Endothelial cell of umbilical vein (primary cell): ENCODE results near the gene TTL. TPM values are rescaled to one million over a fixed set of nuclear protein-coding genes. Genes with fewer than 3 reads are reported as not detected.

Source experiments
- BruUV-seq: library from RNA; stranded (reverse); fragments of 400-500 nt; replicated peaks from 2 replicates; lab custom pipeline; 2021; lab: Mats Ljungman, UMichigan
- CTCF ChIA-PET: fragments of 300-600, 350-600 bp; sonication (Branson Sonifier 250); formaldehyde crosslinking; loops from one replicate; lab custom pipeline; 2021; ENCODE audit warnings: antibody characterized with exemption, inconsistent platforms; lab: Charles Lee
- POLR2A ChIA-PET: fragments of 300-600, 350-600 bp; sonication (Branson Sonifier 250); formaldehyde crosslinking; loops from one replicate; lab custom pipeline; 2021; ENCODE audit warnings: antibody characterized with exemption, inconsistent platforms; lab: Charles Lee
- DNase-seq: peaks from one replicate; pipeline ENCODE4 v3.0.0-alpha.2; 2011; ENCODE audit warnings: low read depth, low spot score
- FAIRE-seq: peaks from 2 replicates; lab custom pipeline; 2011; peaks lifted over from hg19 to GRCh38; lab: Jason Lieb, UNC
- H2AFZ ChIP-seq: 2 replicates; pipeline ENCODE4 v1.6.0; 2012; ENCODE audit warnings: low read depth, low read length, control low read depth, inconsistent platforms
- H3K27ac ChIP-seq: 2 replicates; pipeline ENCODE4 v1.5.1; 2011; ENCODE audit warnings: low read depth, mild to moderate bottlenecking, control low read depth, low read length, moderate library complexity; ENCODE audit not compliant: insufficient read depth
- H3K27me3 ChIP-seq, 2 experiments: 2 replicates each; pipeline versions ENCODE4 v1.6.0 to v1.6.1; 2011; ENCODE audit warnings: low read length in 2 of 2, mixed read lengths in 1 of 2; ENCODE audit not compliant: control insufficient read depth in 2 of 2, insufficient read depth in 2 of 2
- H3K36me3 ChIP-seq, 2 experiments: 2 replicates in 1 of 2; 3 replicates in 1 of 2; pipeline ENCODE4 v1.5.1; 2011; ENCODE audit warnings: low read length in 2 of 2, mild to moderate bottlenecking in 1 of 2, moderate library complexity in 1 of 2; ENCODE audit not compliant: control insufficient read depth in 2 of 2, insufficient read depth in 2 of 2; ENCODE audit errors: extremely low read depth in 1 of 2
- H3K4me1 ChIP-seq: 3 replicates; pipeline ENCODE4 v1.5.1; 2011; ENCODE audit warnings: mild to moderate bottlenecking, low read length; ENCODE audit not compliant: control insufficient read depth, insufficient read depth; ENCODE audit errors: extremely low read depth
- H3K4me2 ChIP-seq: 2 replicates; pipeline ENCODE4 v1.6.1; 2011; ENCODE audit warnings: low read length, control low read depth, mixed read lengths; ENCODE audit not compliant: insufficient read depth
- H3K4me3 ChIP-seq, 3 experiments: fragments of 200-600 bp in 1 of 3; sonication (generic), shearing (Covaris generic) in 1 of 3; replicated peaks in 1 of 3; 2 replicates each; pipeline ENCODE4 v1.5.1; 2011 to 2016; ENCODE audit warnings: control low read depth in 3 of 3, low read length in 3 of 3, mild to moderate bottlenecking in 2 of 3, inconsistent platforms in 1 of 3, low read depth in 1 of 3, moderate library complexity in 1 of 3; ENCODE audit not compliant: insufficient read depth in 1 of 3
- H3K79me2 ChIP-seq: 2 replicates; pipeline ENCODE4 v1.6.0; 2012; ENCODE audit warnings: low read length, inconsistent platforms; ENCODE audit not compliant: control insufficient read depth, insufficient read depth
- H3K9ac ChIP-seq: replicated peaks from 2 replicates; pipeline ENCODE3; 2011; ENCODE audit warnings: low read length, control low read depth; ENCODE audit not compliant: insufficient read depth; ENCODE audit errors: extremely low read depth
- H3K9me1 ChIP-seq: replicated peaks from 3 replicates; pipeline ENCODE4 v1.6.0; 2011; ENCODE audit warnings: mild to moderate bottlenecking, low read length; ENCODE audit not compliant: control insufficient read depth, insufficient read depth; ENCODE audit errors: extremely low read depth
- H3K9me3 ChIP-seq: replicated peaks from 2 replicates; pipeline ENCODE4 v1.5.1; 2012; ENCODE audit warnings: low read length, inconsistent platforms; ENCODE audit not compliant: control insufficient read depth, insufficient read depth
- H4K20me1 ChIP-seq: replicated peaks from 2 replicates; pipeline ENCODE3; 2011; ENCODE audit warnings: mild to moderate bottlenecking, low read length; ENCODE audit not compliant: control insufficient read depth, insufficient read depth; ENCODE audit errors: extremely low read depth
- EZH2 ChIP-seq: IDR thresholded peaks from 2 replicates; pipeline ENCODE4 v1.6.1; 2012; ENCODE audit warnings: borderline replicate concordance, low read depth, mild to moderate bottlenecking, moderate library complexity, low read length, inconsistent platforms; ENCODE audit not compliant: severe bottlenecking
- FOS ChIP-seq: IDR thresholded peaks from 2 replicates; pipeline ENCODE4 v1.6.1; 2011; ENCODE audit warnings: mild to moderate bottlenecking, low read length, moderate library complexity, borderline replicate concordance; ENCODE audit not compliant: insufficient read depth
- GATA2 ChIP-seq: IDR thresholded peaks from 2 replicates; pipeline ENCODE4 v1.7.0; 2011; ENCODE audit warnings: low read depth, mild to moderate bottlenecking, moderate library complexity, mixed read lengths, low read length; ENCODE audit not compliant: insufficient read length, insufficient read depth
- JUN ChIP-seq: IDR thresholded peaks from 2 replicates; pipeline ENCODE4 v1.6.1; 2011; ENCODE audit warnings: borderline replicate concordance, low read depth; ENCODE audit not compliant: insufficient read length, insufficient read depth
- MYC ChIP-seq: IDR thresholded peaks from one replicate; pipeline ENCODE4 v1.6.1; 2011; ENCODE audit warnings: mild to moderate bottlenecking, low read depth, low read length
- POLR2A ChIP-seq: IDR thresholded peaks from 2 replicates; pipeline ENCODE4 v1.6.1; 2012; ENCODE audit warnings: low read depth, mild to moderate bottlenecking, control low read depth, low read length
- POLR2AphosphoS5 ChIP-seq: IDR thresholded peaks from 2 replicates; pipeline ENCODE4 v1.6.1; 2012; ENCODE audit warnings: low read depth, mild to moderate bottlenecking, control low read depth, low read length, moderate library complexity; ENCODE audit not compliant: insufficient read depth
- dilution Hi-C: fragments of 300-500 bp; cut with MboI; formaldehyde crosslinking; loops from one replicate; pipeline ENCODE4 v1.15.0; 2019; ENCODE audit warnings: low sequenced_read_pairs; ENCODE audit not compliant: extremely low pct_ligation_motif_present
- intact Hi-C: fragments of 100-400 bp; cut with micrococcal nuclease; formaldehyde crosslinking; loops from one replicate; pipeline ENCODE4 v1.10.0; 2022
- polyA plus RNA-seq, 4 experiments: library from polyadenylated mRNA; depleted of rRNA in 3 of 4; stranded (reverse) in 3 of 4; unstranded in 1 of 4; fragments of >200 nt; gene quantifications; 2 replicates each; pipeline versions ENCODE4 v1.2.1 to v1.2.3, GENCODE V29; 2011 to 2012; ENCODE audit warnings: missing spikeins in 1 of 4
- total RNA-seq: library from RNA; stranded (reverse); gene quantifications from 2 replicates; pipeline ENCODE4 v1.2.3, GENCODE V29; 2021
- TF ChIP-seq, protein P1 (sequence below), 2 donors: IDR thresholded peaks; 1 replicate in 1 of 2; 2 replicates in 1 of 2; pipeline ENCODE4 v1.5.1; 2011; ENCODE audit warnings: low read length in 2 of 2, mild to moderate bottlenecking in 2 of 2, moderate library complexity in 2 of 2, control low read depth in 1 of 2, inconsistent platforms in 1 of 2, low read depth in 1 of 2; ENCODE audit not compliant: insufficient read depth in 1 of 2; ENCODE audit errors: extremely low read depth in 1 of 2
- TF ChIP-seq, protein P2 (sequence below): IDR thresholded peaks from 2 replicates; pipeline ENCODE4 v1.6.1; 2011; ENCODE audit not compliant: insufficient read depth, insufficient read length

TTL gene
- total and polyA plus RNA-seq, 2 donors (not counting 3 experiments of a cell fraction or from before 2014, with no cell fraction given) = 21.9 to 66.8 TPM

DNA sequence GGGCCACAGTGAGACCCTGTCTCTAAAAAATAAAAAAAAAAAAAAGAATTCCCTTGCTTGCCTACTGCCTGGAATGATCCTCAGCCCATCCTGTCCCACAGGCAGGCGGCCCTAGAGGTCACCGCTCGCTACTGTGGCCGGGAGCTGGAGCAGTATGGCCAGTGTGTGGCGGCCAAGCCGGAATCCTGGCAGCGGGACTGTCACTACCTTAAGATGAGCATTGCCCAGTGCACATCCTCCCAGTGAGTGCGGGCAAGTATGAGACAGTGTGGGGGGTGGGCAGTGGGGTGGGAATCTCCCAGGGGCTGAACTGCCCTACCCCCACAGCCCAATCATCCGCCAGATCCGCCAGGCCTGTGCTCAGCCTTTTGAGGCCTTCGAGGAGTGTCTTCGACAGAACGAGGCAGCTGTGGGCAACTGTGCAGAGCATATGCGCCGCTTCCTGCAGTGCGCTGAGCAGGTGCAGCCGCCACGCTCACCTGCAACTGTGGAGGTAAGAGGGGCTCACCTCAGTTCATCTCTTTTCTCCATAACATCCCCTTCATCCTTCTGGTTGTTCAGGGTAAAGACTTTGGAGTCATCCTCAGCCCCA is 104.0 kb downstream of the TTL start:
- Histone ChIP-seq H3K27ac (no peak overlapping the region), H3K27me3 (no peaks in the 10 kb centered on the region), H3K36me3 (no peaks in the 10 kb centered on the region), H3K4me3 (no peak overlapping the region), H3K9me1 (no peaks in the 10 kb centered on the region), H3K79me2 (no peaks in the 10 kb centered on the region), H3K4me1 (peaks cover 12% of the 10 kb centered on the region), H2AFZ (no peak overlapping the region), H3K9me3 (no peaks in the 10 kb centered on the region), H3K9ac (no peak overlapping the region), H3K4me2 (no peak overlapping the region), H4K20me1 (no peaks in the 10 kb centered on the region)
- ChIA-PET CTCF (interaction anchor here (1.2 kb wide), 1 partner anchor 99 kb away, joined by 3 read pairs; no protein-coding TSS in a partner anchor), POLR2A (no interaction called here)
- intact Hi-C loops (no loop called here), dilution Hi-C loops (no loop called here)
- BruUV-seq = no TSS peak
- DNase-seq = no peak
- TF ChIP-seq EZH2 (no peak), POLR2AphosphoS5 (no peak), JUN (no peak), GATA2 (no peak), FOS (no peak), POLR2A (no peak), MYC (no peak)
- TF ChIP-seq, protein P1, sequence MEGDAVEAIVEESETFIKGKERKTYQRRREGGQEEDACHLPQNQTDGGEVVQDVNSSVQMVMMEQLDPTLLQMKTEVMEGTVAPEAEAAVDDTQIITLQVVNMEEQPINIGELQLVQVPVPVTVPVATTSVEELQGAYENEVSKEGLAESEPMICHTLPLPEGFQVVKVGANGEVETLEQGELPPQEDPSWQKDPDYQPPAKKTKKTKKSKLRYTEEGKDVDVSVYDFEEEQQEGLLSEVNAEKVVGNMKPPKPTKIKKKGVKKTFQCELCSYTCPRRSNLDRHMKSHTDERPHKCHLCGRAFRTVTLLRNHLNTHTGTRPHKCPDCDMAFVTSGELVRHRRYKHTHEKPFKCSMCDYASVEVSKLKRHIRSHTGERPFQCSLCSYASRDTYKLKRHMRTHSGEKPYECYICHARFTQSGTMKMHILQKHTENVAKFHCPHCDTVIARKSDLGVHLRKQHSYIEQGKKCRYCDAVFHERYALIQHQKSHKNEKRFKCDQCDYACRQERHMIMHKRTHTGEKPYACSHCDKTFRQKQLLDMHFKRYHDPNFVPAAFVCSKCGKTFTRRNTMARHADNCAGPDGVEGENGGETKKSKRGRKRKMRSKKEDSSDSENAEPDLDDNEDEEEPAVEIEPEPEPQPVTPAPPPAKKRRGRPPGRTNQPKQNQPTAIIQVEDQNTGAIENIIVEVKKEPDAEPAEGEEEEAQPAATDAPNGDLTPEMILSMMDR (IDR thresholded peaks at IDR 0.05; ENCODE audit: extremely low read depth in 1 of 2, insufficient read depth in 1 of 2, low read depth in 1 of 2, low read length in 2 of 2) = no peak
- TF ChIP-seq, protein P2, sequence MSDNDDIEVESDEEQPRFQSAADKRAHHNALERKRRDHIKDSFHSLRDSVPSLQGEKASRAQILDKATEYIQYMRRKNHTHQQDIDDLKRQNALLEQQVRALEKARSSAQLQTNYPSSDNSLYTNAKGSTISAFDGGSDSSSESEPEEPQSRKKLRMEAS = no peak
- no peak for FAIRE-seq
